ENCODE results near the gene PPP5C.
"Not testable (repeated sequence)": the region's sequence is repeated elsewhere in the genome, so short reads cannot be mapped to it uniquely, and the experiment has no call there.

The PPP5C gene

GRCh38 chr19:46410205-46411087, 63.6 kb downstream of the PPP5C start:
- no peak for DNase-seq

DNA sequence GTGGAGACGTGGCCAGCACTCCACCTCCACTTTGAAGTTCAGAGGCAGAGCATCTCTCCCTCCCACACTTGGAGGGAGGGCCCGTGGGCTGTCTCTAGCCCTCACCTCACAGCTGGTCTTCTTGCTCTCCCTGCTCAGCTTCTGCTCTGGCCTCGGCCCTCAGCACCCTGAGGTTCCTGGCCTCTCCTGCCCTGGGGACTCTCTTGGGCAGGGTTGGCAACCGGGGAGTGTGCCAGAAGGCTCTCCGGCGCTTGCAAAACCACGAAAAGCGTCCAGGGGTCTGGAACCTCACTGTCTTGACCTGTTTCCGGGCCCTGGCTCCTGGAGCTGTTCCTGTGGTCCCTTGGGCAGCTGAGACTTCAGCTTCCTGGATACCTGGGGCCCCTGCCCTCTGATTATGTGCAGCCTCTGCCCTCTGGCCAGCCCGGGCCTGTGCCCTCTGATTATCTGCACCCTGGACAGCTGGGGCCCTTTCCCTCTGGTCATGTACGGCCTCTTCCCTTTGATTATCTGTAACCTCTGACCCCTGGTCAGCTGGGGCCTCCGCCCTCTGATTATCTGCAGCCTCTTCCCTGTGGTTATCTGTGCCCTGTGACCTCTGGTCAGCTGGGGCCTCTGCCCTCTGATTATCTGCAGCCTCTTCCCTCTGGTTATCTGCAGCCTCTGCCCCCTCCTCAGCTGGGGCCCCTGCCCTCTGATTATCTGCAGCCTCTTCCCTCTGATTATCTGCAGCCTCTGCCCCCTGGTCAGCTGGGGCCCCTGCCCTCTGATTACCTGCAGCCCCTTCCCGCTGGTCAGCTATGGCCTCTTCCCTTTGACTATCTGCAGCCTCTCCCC, 64.4 kb downstream of the PPP5C start:
- DNase-seq: no peak

GRCh38 chr19:46411925-46412649, 65.2 kb downstream of the PPP5C start:
- no peak for DNase-seq

- DNase-seq: no peak
Observed at GRCh38 chr19:46412650-46413261, 65.9 kb downstream of the PPP5C start.

DNA sequence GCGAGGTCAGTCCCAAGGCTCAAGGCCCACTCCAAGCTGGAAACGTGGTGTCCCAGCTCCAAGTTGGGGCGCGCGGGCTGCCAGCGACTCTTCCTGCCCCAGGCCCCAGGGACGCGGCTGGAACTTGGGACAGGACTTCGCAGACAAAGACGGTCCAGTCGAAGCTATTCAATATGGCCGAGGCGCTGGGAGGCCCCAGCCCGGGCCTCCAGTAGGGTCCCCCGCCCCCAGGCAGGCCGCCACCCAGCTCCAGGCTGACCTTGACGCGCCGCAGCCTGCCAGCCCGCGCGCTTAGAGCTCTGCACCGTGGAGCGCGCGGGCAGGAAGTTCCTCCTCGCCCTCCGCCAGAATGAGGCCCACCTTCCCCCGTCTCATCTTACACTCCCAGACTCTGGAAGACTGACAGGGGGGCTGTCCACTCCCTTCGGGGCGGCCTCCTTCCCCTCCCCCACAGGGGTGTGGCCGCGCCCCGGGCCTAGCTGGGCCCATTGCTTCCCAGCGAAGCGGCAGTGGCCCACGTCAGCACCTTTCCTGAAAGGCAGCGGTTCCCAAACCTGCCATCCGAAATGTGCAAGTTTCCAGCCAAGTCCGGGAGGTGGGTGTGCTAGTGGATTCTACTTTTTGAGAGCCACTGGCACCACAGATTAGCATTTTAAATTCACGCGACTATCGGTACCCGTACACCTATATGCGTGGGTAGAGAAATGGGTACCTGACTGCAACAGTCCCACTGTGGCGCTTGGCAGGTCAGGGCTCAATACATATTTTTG, 66.6 kb downstream of the PPP5C start, which contains the start of gene CCDC8:
Gene CCDC8, minus strand, starts transcription at position 303 of the 770 bp plus-strand sequence. CDS start 754 bp downstream, outside the sequence.
- no peak for DNase-seq

DNA sequence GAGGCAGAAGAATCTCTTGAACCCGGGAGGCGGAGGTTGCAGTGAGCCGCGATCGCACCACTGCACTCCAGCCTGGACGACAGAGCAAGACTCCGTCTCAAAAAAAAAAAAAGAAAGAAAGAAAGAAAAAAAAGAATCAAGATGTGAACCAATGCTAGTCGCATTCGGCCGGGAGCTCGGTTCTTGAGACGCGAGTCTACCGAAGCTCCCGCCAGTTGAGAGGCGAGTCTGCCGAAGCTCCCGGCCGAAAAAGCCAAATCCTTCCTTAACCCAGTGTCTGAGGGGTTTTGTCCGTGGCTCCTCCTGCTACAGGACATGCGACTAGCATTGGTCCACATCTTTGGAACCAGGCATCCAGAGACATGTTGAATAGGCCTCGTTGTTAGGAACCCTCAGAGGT, 68.0 kb downstream of the PPP5C start:
- not testable (repeated sequence) for DNase-seq

GRCh38 chr19:46415804-46416709, 69.2 kb downstream of the PPP5C start:
- not testable (repeated sequence) for DNase-seq

DNA sequence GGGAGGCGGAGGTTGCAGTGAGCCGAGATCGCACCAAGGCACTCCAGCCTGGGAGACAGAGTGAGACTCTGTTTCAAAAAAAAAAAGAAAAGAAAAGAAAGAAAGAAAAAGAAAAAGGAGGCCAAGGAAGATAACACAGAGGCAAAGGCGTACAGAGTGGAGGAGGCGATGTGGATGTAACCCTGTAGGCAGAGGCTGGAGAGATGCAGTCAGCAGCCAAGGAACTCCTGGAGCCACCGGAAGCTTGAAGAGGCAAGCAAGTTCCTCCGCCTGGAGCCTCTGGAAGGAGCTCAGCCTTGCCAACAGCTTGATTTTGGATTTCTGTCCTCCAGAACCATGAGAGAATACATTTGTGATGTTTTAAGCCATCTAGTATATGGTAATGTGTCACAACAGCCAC, 73.2 kb downstream of the PPP5C start:
- no peak for DNase-seq

- DNase-seq: no peak
Observed at GRCh38 chr19:46422344-46422743, 75.5 kb downstream of the PPP5C start.

DNA sequence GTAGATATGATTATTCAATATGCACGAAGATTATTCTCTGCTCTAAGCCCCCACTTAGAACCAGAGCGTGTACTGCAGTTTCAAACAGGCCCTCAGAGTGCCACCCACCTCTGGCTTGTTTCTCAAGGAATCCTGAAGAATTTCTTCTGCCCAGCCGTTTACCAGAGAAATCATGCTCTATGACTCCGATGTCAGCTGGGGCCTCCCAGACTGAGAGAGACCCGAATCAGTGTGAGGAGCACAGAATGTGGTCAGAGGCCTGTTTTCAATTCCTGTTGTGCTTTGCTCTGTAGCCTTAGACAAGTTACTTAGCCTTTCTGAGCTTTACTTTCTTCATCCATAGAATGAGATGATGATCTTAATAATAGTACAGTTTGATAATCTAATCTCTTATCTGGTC, 76.3 kb downstream of the PPP5C start:
- DNase-seq: no peak

- no peak for DNase-seq
Observed at GRCh38 chr19:46426035-46426505, 79.2 kb downstream of the PPP5C start.

- DNase-seq: peak; percentile 34 to 43
Observed at GRCh38 chr19:46426506-46427162, 79.7 kb downstream of the PPP5C start.

- no peak for DNase-seq
Observed at GRCh38 chr19:46427518-46428045, 80.7 kb downstream of the PPP5C start.

- peak; percentile 42 to 57 for DNase-seq
Observed at GRCh38 chr19:46428239-46429135, 81.6 kb downstream of the PPP5C start, which contains the start of gene PNMA8C. Gene PNMA8C, minus strand, starts transcription at chr19:46428936. Its CDS starts 577 bp downstream, at chr19:46428359.

- no peak for DNase-seq
Observed at GRCh38 chr19:46429999-46430398, 83.1 kb downstream of the PPP5C start.

- no peak for DNase-seq
Observed at GRCh38 chr19:46431824-46432223, 84.9 kb downstream of the PPP5C start.

GRCh38 chr19:46433470-46433869, 86.6 kb downstream of the PPP5C start:
- not testable (repeated sequence) for DNase-seq

GRCh38 chr19:46435009-46435408, 88.1 kb downstream of the PPP5C start:
- no peak for DNase-seq
